ENCODE data around the gene NPAS3. TPM values are rescaled to one million over a fixed set of nuclear protein-coding genes. Genes with fewer than 3 reads are reported as not detected.

NPAS3 gene
- total RNA-seq, 1 donor from 2014 or later: 2.3 TPM

DNA sequence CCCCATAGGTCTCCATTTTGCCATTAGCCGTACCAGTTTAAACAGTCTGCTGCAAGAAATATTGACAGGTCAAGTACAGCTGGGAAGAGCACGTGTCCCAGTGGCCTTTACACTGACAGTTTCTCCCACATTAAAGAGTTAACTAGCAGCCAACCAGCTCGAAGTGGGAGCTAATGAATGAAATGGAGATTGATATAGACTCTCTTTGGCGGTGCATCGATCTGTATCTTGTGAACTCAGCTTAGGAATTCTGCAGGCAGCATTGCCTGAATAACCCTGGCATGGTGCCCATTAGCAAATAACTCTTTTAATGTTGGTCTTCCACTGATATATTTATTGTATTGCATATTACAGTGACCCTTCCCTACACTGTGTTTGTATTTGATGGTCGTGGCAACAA is 692.8 kb downstream of the NPAS3 start:
- DNase-seq (ENCODE audit: low spot score): no peak

DNA sequence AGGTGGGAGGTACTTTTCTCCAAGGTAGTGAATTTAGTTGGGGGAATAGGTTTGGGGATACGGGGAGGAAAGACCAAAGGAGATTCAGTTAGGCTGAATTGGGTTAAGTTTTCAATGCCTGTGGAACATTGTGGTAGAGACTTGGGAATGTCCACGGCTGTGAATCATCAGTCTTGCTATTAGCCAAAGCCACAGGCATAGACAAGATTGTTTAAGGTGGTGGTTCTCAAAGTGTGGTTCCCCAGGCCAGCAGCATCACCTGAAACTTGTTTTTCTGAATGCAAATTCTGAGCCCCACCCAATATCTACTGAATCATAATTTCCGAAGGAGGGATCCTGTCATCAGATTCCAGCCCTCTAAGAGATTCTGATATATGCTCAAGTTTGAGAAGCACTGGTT is 696.0 kb downstream of the NPAS3 start:
- no peak for DNase-seq (ENCODE audit: low spot score)

DNA sequence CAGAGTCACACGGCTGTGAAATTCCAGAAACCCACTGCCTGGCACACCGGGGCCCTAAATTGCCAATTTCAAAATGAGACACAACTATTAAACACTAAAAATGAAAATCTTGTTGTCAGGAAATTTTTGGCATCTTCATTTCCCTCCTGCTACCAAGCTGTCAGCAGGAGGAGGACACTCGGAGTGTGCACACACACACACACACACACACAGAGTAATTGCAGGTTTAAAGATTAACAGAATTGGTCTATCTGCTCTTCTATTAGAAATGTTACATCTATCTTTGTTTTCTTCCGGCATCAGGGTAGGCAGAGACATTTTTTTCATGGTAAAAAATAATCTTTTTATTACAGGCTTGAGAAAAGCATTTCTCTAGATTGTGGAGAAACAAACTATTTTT is 698.0 kb downstream of the NPAS3 start:
- no peak for DNase-seq (ENCODE audit: low spot score)

DNA sequence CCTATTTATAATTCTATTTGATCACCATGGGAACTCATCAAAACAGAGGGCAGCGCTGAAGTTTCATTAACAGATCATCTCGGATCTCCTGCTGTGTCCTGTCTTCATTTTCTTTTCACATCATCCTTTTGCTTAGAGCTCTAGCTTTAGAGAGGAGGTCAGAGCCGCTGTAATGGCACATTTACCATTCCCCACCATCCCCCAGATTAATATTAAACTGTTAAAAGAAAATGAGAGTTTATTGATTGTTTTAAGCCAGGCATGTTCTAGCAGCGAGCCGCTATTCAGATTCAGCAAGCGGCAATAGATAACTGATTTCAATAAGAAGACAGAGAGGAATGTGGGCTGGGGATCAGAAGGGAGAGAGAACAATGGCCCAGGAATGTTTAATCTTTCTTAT is 703.4 kb downstream of the NPAS3 start:
- no peak for DNase-seq (ENCODE audit: low spot score)

DNA sequence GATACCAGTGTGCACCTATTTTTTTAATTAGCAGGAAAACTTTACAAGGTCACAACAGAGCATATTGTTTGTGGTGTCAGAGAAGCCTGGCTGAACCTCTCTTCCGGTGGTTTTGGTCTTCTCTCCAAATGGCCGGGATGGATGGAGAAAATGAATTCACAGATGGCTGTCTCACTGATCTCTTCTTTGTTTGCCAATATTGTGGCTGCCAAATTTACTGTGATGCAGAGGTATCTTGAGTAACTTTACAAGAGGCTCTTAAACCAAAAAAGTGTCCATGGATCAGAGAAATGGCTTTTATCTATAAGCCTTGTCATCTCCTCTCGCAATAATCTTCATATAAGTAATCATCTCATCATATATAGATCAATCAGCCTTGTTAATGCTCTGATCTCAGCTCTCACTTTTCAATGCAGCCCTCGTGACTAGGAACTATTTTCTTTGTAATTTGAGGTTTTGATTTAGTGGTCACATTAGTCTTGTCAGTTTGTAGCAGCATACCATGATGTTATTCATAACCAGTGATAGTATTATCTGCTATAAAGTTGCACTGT is 704.1 kb downstream of the NPAS3 start:
- no peak for DNase-seq (ENCODE audit: low spot score)

DNA sequence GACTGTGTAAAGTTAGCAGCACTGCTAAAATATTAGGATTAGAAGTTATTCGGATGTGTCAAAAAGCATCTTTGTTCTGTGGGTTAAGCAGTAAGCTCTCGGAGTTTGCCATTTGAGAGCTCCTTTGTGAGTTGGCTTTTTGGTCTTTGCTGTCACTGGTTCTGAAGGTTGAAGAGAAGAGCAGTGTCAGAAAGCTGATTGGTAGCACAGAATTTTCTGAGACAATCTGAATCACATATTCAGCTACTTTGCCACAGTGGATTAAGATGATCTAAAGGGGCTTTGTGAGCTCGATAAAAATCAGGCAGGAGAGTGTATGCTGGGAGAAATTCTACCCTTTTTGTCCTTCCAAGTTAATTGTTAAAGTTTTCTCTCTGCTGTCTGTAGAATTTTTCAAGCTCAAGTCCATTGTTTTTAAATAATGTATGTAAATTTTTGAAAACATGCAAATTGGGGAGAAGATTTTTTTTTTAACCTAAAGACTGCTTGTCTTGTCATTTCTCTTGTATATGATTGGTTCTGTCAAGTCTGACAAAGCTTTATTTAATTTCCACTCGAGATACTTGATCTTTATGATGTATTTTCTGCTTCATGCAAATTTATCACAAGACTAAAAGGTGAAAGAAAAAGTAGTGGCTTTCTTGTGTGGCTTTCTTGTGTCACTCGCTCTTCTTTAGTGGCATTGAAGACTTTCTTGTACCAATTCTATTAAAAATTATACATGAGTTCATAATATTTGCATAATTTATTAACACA is 704.9 kb downstream of the NPAS3 start:
- no peak for DNase-seq (ENCODE audit: low spot score)

DNA sequence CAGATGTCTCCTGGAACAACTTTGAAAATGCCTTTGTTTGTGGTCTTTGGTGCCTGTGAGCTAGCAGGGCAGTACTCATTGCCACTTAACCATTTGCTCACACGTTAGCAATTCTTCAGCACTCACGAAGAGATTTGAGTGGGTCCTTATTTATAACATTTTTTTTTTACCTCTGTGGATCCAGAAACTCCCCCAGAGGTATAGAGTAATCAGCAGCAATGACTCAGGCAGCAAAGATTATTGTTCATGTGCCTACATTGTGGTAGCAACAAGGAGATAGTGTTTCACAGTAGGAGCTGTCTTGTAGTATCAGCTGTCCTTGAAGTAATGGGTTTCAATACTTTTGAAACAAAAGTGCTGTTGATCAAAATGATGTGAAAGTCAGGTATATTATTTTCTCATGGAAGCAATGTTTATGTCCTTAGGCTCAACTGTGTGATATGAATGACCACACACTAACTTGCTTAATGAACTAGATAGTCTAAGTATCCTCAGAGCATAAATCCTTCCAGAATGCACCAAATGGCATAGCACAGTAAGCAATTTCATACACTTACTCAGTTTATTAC is 708.1 kb downstream of the NPAS3 start:
- no peak for DNase-seq (ENCODE audit: low spot score)

DNA sequence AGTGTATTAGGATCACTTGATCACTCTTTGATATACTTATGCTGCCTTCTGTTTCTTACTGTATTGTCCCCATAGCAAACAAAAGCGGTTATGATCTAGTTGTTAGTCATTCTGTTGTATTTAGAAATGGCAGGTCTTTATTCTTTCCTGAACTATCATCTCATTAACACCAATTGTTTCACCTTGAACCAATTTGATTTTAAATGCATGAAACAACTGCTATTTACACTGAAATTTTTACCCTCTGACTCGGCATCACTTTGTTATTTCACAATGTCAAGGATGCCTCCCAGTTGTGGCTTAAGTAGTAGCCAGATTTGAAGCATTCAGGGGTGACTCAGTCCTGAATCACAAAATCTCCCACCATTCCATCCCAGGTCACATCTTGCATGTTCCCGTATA is 708.7 kb downstream of the NPAS3 start:
- no peak for DNase-seq (ENCODE audit: low spot score)

DNA sequence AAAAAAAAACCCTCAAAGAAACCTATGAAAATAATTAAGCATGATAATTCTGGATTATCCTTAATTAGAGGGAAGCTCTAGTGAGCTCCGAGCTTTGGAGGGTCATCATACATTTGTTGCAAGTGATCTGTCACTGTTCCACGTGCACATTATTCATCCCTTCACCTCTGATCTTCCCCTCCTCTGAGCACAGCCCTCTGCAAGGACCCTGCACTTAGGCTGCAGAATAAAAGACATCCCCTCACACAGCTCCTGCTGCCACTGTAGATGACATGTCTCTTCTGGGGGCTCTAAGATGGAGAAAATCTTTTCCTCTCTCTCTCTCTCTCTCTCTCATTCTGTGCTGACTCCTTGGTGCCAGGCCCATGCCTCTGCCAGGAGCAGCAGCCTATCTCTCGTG is 711.8 kb downstream of the NPAS3 start:
- no peak for DNase-seq (ENCODE audit: low spot score)

DNA sequence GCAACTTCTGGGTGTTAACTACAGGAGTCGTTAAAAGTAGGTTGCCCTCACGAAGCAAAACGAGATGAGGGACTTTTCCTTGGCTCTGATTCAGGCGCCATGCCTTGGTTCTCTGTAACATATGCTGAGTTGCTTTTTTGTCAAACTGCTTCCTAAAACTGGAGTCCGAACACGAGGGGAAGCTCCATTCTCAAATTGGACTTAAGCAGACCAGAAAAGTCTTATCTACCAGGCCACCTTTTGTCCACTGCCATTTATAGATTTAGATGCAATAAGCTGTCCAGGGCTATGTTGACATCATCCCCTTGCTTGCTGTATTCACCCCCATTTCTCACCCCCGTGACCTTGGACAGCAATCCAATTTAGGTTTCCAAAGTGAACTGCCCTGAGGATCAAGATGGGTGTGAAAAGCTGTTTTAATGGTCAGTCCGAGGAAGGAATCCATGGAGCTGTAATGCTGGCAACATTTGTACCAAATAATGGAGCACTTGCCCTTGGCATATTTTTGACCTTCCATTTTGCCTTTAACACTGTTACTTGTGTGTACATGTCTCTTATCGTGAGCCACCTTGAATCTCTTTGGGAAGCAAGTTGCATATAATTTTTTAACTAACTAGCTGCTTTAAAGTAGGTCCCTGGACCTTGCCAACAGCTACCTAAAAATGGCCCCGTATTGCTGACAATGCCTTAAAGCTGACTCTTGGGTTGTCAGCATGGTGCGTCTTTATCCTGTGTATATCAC is 714.1 kb downstream of the NPAS3 start:
- no peak for DNase-seq (ENCODE audit: low spot score)

DNA sequence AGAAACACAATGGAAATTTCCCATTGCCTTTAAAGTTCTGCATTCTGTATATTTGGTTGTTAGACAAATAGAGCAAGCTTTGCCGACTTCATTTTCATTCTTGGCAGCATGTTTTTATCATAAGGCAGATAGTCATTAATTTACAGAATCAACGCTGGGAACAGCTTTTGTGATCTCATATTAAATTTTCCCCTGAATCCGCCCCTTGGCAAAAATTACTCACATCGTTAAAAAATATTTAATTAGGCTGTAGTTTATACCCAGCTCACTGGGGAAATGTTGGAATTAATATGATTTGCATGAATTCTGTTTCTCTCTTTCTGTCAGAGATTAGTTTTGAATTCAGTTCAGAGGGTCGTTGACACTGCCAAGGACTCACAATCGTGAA is 714.6 kb downstream of the NPAS3 start:
- DNase-seq (ENCODE audit: low spot score): no peak

DNA sequence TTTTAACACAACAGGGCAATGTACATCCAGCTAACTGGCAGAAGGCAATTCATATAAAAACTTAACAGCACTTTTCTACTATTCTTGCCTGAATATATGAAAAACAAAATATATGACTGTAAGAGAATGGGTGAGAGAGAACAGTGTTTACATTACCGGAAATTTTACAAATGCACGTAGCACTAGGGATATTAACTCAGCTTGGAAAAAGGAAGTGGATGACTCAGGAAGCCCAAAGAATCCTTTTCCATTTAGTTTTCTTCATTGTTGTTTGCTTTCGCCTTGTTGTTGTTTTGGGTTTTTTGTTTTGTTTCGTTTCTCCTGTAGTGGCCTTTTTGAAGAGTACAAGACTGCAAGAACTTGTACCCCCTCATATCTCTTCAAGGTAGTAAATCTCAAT is 716.7 kb downstream of the NPAS3 start:
- no peak for DNase-seq (ENCODE audit: low spot score)

DNA sequence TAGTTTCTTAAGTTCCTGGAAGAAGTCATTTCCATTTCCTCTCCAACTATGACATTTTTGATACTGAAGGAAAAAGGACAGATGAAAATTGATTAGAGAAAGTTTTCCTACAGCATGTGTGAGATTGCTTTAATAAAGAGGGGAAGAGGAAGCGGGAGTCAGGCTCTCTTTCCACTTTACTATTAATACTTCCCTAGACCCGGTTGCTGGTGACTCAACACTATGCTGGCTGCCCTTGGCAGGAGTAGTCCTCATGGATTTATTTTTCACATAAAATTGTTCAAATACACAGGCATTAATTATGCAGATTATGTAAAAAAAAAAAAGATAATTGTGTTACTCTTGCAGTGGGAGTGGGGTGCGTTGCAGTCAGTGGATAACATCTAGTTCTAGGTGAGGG is 718.8 kb downstream of the NPAS3 start:
- no peak for DNase-seq (ENCODE audit: low spot score)

DNA sequence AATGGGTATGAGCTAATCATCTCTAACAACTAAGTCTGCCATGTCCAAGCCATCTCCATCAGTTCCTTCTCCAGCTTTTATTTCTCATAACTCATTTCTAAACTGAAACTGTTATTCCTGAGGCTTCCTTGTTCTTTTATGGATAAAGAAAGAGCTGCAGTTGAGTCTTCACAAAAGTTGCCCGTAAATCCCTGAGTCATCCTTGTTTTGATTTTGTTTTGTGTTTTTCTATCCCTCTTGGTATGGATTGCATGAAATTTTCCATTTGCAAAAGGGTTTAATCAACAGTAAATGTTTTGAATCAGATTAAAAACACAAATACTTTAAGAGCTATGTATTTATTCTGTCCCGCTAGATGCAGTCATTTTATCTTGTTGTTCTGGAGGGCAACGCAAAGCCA is 721.6 kb downstream of the NPAS3 start:
- DNase-seq (ENCODE audit: low spot score): no peak

DNA sequence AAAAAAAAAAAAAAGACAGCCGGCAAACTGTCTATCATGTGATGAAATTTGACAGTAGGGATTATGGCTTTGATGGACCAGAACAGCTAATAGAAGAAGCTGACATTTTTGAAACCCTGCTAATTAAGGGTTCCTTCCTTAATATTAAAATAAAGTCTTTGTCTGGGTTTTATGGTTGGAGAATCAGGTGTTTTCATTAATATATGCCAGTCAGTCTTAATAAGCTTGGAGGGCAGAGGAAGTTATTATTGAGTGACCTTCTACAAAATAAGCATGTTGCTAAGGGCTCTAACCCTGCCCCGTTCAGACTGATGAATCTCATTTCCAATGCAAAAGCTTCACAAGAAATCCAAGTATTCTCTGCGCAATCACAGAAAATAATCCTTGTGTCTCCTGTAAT is 722.4 kb downstream of the NPAS3 start:
- DNase-seq (ENCODE audit: low spot score): no peak

DNA sequence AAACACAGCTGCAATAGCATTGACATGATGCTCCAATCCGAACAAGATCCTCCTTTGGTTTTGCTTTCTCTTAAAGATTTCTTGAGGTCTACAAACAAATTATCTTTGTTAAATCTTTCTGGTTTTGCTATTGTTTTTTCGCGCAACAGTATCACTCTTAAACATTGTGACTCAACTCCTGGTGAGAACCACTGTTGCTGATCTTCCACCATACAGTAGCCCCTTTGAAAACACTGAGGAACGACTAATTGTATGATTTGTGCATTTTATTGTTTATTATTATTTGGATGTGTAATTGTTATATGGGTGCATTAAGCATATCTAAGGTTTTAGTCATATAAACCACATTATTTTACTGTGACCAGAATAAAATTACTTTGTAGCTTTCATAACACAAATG is 729.4 kb downstream of the NPAS3 start:
- no peak for DNase-seq (ENCODE audit: low spot score)

DNA sequence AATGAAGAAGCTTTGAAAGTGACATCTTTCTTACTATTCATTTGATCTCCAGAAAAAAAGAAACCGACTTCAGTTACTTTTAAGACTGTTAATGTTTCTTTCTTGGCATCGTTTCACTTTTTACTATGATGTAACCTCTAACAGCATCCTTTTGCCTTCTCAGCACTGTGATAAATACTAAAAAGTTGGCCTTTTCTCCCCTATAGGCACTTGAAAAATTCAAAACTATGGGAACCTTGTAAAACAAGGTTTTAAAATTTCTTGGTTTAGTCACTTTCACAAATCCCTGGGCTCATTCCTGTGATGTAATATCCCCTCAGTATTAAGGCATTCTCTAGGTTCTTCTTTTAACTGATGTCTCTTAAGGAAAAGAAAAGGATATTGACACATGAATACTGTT is 730.4 kb downstream of the NPAS3 start:
- DNase-seq (ENCODE audit: low spot score): no peak

DNA sequence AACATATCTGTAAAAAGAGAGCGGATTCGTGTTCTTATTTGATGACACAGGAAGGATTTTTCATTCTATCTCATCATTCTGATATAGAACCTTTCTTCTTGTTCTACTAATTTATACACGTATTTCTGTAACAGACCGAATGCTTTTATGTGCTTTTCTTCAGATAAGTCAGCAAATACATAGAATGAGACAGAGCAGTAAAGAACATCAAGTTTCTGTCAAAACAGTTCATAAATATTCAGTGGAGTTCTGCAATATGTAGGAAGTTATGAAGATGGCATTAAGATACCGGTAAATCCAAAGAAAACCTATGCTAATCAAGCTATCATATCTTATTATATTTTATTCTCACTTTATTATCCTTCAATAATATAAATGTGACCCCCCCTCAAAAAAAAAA is 731.6 kb downstream of the NPAS3 start:
- no peak for DNase-seq (ENCODE audit: low spot score)

DNA sequence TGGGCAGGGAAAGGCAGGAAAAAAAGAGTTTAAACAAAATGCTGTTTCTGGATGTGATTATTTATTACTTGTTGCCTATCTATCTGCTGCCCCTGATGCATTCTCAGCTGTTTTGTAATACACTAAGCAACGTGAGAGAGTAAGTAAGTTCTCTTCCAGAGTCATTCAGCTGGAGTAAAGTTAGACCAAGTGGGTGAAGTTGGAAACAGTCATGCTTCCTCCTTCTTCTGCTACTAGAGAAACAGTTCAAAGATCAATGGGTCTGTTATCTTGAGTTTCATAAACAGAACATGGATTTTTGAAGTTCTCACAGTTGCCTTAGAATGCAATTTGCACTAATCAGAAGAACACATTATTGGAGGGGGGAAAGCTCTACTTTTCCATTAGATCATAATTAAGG is 732.9 kb downstream of the NPAS3 start:
- DNase-seq (ENCODE audit: low spot score): no peak

DNA sequence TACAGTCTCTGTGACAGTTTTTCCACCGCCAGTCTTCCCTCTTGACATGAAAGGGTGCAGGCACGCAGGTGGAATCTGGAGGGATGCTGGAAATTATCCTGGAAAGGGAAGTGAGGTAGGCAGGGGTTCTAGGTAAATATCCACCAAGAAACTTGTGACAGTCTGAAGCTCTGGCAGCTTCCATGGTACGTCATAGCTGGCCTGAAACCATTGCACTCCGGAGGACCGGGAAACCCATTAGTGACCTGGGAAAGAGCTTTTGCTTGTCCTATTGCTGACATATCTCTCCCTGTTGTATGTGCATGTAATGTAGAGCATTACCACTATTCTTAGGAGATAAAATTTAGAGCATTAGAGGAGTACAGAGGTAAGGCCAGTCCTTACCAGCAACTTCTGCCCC is 736.2 kb downstream of the NPAS3 start:
- no peak for DNase-seq (ENCODE audit: low spot score)

DNA sequence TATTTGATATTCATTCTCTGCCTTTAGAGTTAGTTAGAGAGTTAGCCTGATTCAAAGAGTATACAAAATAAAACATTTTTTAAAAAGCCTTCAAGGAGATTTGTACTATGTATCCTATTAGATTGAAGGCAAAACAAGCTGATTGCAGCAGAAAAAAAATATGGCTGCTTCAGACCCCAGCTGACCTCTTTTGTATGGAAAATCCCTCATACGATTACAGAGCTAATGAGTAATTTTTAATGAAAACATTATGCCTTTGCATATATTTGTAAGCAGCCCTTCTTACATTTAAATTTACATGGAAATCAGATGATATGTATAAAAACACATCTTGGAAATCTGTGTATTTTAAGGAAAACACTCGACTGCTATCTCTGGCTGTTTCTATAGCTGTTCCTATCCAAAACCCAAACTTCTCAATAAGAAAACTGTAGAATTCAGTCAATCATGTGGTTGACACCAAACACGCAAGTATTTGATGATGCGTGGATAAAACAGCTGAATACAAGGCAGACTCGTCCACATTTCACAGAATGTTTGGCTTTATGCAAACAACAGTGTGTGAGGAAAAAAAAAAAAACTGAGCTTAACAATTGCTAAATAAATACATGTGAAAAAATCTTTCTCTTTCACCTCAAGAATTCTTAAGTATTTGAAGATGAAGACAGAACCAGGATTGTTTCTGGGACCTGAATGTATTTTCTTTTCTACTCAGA is 736.9 kb downstream of the NPAS3 start:
- DNase-seq (ENCODE audit: low spot score): no peak

DNA sequence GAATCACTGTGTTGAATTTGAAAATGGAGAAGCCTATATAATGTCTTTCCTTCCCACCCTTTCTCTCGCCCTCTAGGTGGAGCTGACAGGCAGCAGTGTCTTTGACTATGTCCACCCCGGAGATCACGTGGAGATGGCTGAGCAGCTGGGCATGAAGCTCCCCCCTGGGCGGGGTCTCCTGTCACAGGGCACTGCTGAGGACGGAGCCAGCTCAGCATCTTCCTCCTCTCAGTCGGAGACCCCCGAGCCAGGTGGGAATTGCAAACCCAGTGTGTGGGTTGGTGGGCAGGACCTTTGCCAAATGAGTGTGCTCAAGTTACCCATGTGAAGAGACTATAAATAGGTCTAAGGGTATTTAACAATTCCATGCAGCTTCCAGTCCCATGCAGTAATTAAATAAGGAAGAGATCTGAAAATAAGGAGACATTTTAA is 737.5 kb downstream of the NPAS3 start:
- no peak for DNase-seq (ENCODE audit: low spot score)

Measured in ureter (tissue), 1 donor.